DND-41 (cell line): ENCODE measurements around the gene FIGNL1.

Experiments used
- ATAC-seq: fragments of 200-7000 bp; cut with Tn5 transposase; 3 replicates; pipeline ENCODE4 v1.9.1; 2021; ENCODE audit warnings: low read depth; ENCODE audit not compliant: insufficient read depth
- DNase-seq: peaks from one replicate; pipeline ENCODE4 v3.0.0-alpha.2; 2020
- H2AFZ ChIP-seq: 2 replicates; pipeline ENCODE4 v1.6.0; 2012; ENCODE audit warnings: low read depth, low read length
- H3K27ac ChIP-seq: 2 replicates; pipeline ENCODE4 v1.5.1; 2012; ENCODE audit warnings: low read length, inconsistent platforms
- H3K27me3 ChIP-seq: fragments of 200-600 bp; sonication (generic); 2 replicates; pipeline ENCODE4 v1.6.0; 2012; ENCODE audit warnings: low read length, mild to moderate bottlenecking, inconsistent platforms; ENCODE audit not compliant: insufficient read depth, poor library complexity
- H3K36me3 ChIP-seq: 2 replicates; pipeline ENCODE4 v1.5.1; 2012; ENCODE audit warnings: low read length, inconsistent platforms; ENCODE audit not compliant: insufficient read depth
- H3K4me1 ChIP-seq: 2 replicates; pipeline ENCODE4 v1.5.1; 2012; ENCODE audit warnings: mild to moderate bottlenecking, low read length; ENCODE audit not compliant: insufficient read depth
- H3K4me2 ChIP-seq: 2 replicates; pipeline ENCODE4 v1.6.0; 2012; ENCODE audit warnings: mild to moderate bottlenecking, moderate library complexity, low read length, inconsistent platforms; ENCODE audit not compliant: insufficient read depth
- H3K4me3 ChIP-seq, 2 experiments: fragments of 200-600 bp in 1 of 2; shearing (Covaris generic) in 1 of 2; 2 replicates each; pipeline ENCODE4 v1.5.1; 2012 to 2016; ENCODE audit warnings: inconsistent platforms in 2 of 2, low read length in 2 of 2, mild to moderate bottlenecking in 2 of 2, low read depth in 1 of 2, moderate library complexity in 1 of 2
- H3K79me2 ChIP-seq: 2 replicates; pipeline ENCODE4 v1.6.0; 2012; ENCODE audit warnings: low read length, inconsistent platforms; ENCODE audit not compliant: insufficient read depth
- H3K9ac ChIP-seq: 2 replicates; pipeline ENCODE4 v1.6.0; 2012; ENCODE audit warnings: low read depth, mild to moderate bottlenecking, inconsistent platforms, low read length, moderate library complexity
- H3K9me3 ChIP-seq: 2 replicates; pipeline ENCODE4 v1.5.1; 2012; ENCODE audit warnings: low read length, moderate library complexity, mild to moderate bottlenecking, inconsistent platforms; ENCODE audit not compliant: insufficient read depth, severe bottlenecking
- H4K20me1 ChIP-seq: 2 replicates; pipeline ENCODE4 v1.6.0; 2012; ENCODE audit warnings: low read length; ENCODE audit not compliant: insufficient read depth
- EZH2 ChIP-seq: IDR thresholded peaks from 3 replicates; pipeline ENCODE4 v1.6.1; 2012; ENCODE audit warnings: borderline replicate concordance, low read depth, mild to moderate bottlenecking, moderate library complexity, low read length, inconsistent platforms; ENCODE audit not compliant: severe bottlenecking
- TF ChIP-seq, protein P1 (sequence below): IDR thresholded peaks from 2 replicates; pipeline ENCODE4 v1.5.1; 2012; ENCODE audit warnings: borderline replicate concordance, low read length, moderate library complexity, mild to moderate bottlenecking; ENCODE audit not compliant: poor library complexity, severe bottlenecking; ENCODE audit errors: extremely low read depth

Gene FIGNL1

DNA sequence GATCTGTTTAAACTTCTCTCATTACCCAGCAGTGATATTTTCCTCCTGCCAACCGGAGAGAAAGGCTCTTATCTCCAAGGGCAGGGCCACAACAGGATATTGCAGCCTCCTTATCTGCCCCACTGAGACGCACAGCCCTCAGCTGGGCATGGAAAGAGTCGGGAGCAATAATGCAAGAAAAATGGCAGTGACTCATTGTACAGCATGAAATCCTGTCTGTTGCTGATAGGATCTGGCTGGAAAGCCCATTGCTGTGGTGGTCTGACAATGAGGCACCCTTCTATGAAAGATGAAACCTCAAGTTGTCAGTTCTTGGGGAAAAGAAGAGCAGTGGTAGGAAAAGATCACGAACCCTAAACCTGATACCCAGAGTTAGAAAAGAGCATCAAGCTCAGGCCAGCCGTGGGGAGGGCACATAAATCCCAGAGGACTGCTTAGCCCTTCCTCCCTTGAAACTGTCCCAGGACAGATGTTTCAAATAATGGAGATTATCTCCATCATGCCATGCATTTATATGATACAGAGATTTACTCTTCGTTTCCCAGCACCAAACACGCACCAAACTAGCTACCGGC is 47.0 kb upstream of the FIGNL1 start:
- H3K4me2 ChIP-seq = no peak overlapping the region
- H3K4me1 ChIP-seq = no peaks in the 10 kb centered on the region
- DNase-seq (no peak), ATAC-seq (no peak)
- H3K27ac ChIP-seq = no peak overlapping the region
- H3K4me3 ChIP-seq = no peak overlapping the region
- H3K9me3 ChIP-seq = no peaks in the 10 kb centered on the region
- H2AFZ ChIP-seq = no peak overlapping the region
- no peak for TF ChIP-seq EZH2
- TF ChIP-seq, protein P1, sequence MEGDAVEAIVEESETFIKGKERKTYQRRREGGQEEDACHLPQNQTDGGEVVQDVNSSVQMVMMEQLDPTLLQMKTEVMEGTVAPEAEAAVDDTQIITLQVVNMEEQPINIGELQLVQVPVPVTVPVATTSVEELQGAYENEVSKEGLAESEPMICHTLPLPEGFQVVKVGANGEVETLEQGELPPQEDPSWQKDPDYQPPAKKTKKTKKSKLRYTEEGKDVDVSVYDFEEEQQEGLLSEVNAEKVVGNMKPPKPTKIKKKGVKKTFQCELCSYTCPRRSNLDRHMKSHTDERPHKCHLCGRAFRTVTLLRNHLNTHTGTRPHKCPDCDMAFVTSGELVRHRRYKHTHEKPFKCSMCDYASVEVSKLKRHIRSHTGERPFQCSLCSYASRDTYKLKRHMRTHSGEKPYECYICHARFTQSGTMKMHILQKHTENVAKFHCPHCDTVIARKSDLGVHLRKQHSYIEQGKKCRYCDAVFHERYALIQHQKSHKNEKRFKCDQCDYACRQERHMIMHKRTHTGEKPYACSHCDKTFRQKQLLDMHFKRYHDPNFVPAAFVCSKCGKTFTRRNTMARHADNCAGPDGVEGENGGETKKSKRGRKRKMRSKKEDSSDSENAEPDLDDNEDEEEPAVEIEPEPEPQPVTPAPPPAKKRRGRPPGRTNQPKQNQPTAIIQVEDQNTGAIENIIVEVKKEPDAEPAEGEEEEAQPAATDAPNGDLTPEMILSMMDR = no peak
- H3K79me2 ChIP-seq = no peaks in the 10 kb centered on the region
- no peaks in the 10 kb centered on the region for H4K20me1 ChIP-seq
- H3K27me3 ChIP-seq = peaks cover 25% of the 10 kb centered on the region
- no peak overlapping the region for H3K9ac ChIP-seq
- no peaks in the 10 kb centered on the region for H3K36me3 ChIP-seq

DNA sequence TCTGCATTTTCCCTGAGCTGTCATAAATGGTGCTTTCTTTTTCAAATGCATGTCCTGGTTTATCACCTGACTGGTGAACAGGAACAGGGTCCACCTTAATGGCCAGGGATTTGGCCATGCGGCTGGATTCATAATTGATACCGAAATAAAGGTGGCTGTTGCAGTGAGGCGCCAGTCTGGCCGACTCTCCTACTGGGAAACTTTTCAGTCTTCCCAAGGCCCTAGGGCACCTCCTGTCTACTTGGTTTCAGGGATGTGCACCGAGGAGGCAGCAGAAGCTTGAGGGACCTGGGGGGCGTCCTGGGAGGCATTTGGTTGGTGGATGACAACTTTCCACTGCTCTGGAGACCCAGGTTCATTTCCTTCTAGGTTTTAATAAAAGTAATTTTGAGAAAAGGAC is 46.4 kb upstream of the FIGNL1 start:
- Histone ChIP-seq H2AFZ (no peak overlapping the region), H3K79me2 (no peaks in the 10 kb centered on the region), H3K4me2 (no peak overlapping the region), H3K4me3 (no peak overlapping the region), H3K9me3 (no peaks in the 10 kb centered on the region), H4K20me1 (no peaks in the 10 kb centered on the region), H3K27ac (no peak overlapping the region), H3K27me3 (peaks cover 25% of the 10 kb centered on the region), H3K36me3 (no peaks in the 10 kb centered on the region), H3K4me1 (no peaks in the 10 kb centered on the region), H3K9ac (no peak overlapping the region)
- DNase-seq (no peak), ATAC-seq (no peak)
- TF ChIP-seq, protein P1 = no peak
- TF ChIP-seq EZH2 = no peak

- no peak overlapping the region for H3K27ac ChIP-seq
- ATAC-seq = no peak
Measured at GRCh38 chr7:50495746-50496145, 45.6 kb upstream of the FIGNL1 start.

More at GRCh38 chr7:50495746-50496145, 45.6 kb upstream of the FIGNL1 start:
- no peak for DNase-seq
- Histone ChIP-seq H3K4me1 (no peaks in the 10 kb centered on the region), H2AFZ (no peak overlapping the region), H3K36me3 (no peaks in the 10 kb centered on the region), H3K79me2 (no peaks in the 10 kb centered on the region), H3K4me3 (no peak overlapping the region), H3K9ac (no peak overlapping the region), H3K27me3 (peaks cover 25% of the 10 kb centered on the region), H3K9me3 (no peaks in the 10 kb centered on the region), H3K4me2 (no peak overlapping the region), H4K20me1 (no peaks in the 10 kb centered on the region)
- no peak for TF ChIP-seq EZH2
- TF ChIP-seq, protein P1 = no peak
